GM23338 (cell line): ENCODE data around the gene GAL3ST1. TPM values are rescaled to one million over a fixed set of nuclear protein-coding genes. Genes with fewer than 3 reads are reported as not detected.

Source experiments
- ATAC-seq: fragments of 200-7000 bp; cut with Tn5 transposase; 3 replicates; pipeline ENCODE4 v1.9.1; 2020
- DNase-seq: peaks from one replicate; pipeline ENCODE4 v3.0.0-alpha.2; 2015; ENCODE audit warnings: low spot score
- H2AFZ ChIP-seq: fragments of 200-600 bp; sonication (generic); 2 replicates; pipeline ENCODE4 v1.8.0; 2016; ENCODE audit warnings: antibody characterized with exemption, mild to moderate bottlenecking, moderate library complexity
- H3F3A ChIP-seq: fragments of 200-600 bp; sonication (generic); replicated peaks from 2 replicates; pipeline ENCODE4 v1.8.0; 2017; ENCODE audit warnings: antibody characterized with exemption, mixed run types, low read depth
- H3K27ac ChIP-seq: fragments of 200-600 bp; sonication (generic); 2 replicates; pipeline ENCODE4 v1.6.1; 2016; ENCODE audit warnings: low read depth
- H3K27me3 ChIP-seq: fragments of 200-600 bp; sonication (generic); 2 replicates; pipeline ENCODE4 v1.8.0; 2016; ENCODE audit warnings: mild to moderate bottlenecking, mixed run types, moderate library complexity; ENCODE audit not compliant: insufficient read depth
- H3K36me3 ChIP-seq: fragments of 200-600 bp; sonication (generic); 2 replicates; pipeline ENCODE4 v1.8.0; 2016; ENCODE audit warnings: mild to moderate bottlenecking; ENCODE audit not compliant: insufficient read depth
- H3K4me1 ChIP-seq: fragments of 200-600 bp; sonication (generic); 2 replicates; pipeline ENCODE4 v1.8.0; 2016; ENCODE audit warnings: mild to moderate bottlenecking, moderate library complexity; ENCODE audit not compliant: insufficient read depth
- H3K4me2 ChIP-seq: fragments of 200-600 bp; sonication (generic); 2 replicates; pipeline ENCODE4 v1.7.1; 2017; ENCODE audit warnings: mixed run types
- H3K4me3 ChIP-seq: fragments of 200-600 bp; sonication (generic); 2 replicates; pipeline ENCODE4 v1.6.1; 2016; ENCODE audit warnings: mixed run types
- H3K79me2 ChIP-seq: fragments of 200-600 bp; sonication (generic); replicated peaks from 2 replicates; pipeline ENCODE4 v1.8.0; 2017; ENCODE audit warnings: mild to moderate bottlenecking; ENCODE audit not compliant: insufficient read depth
- H3K9me2 ChIP-seq: fragments of 200-600 bp; sonication (generic); 2 replicates; pipeline ENCODE4 v1.8.0; 2017; ENCODE audit not compliant: insufficient read depth
- H4K20me1 ChIP-seq: fragments of 200-600 bp; sonication (generic); replicated peaks from 2 replicates; pipeline ENCODE4 v1.8.0; 2017; ENCODE audit warnings: mild to moderate bottlenecking; ENCODE audit not compliant: insufficient read depth
- H3K27ac Mint-ChIP-seq: 2 replicates; pipeline ENCODE4 v1.8.0; 2020; ENCODE audit warnings: inconsistent platforms, mild to moderate bottlenecking, moderate library complexity, mixed read lengths
- H3K27me3 Mint-ChIP-seq: 3 replicates; pipeline ENCODE4 v1.8.0; 2022; ENCODE audit warnings: low read depth, mild to moderate bottlenecking, moderate library complexity, mixed read lengths, inconsistent platforms; ENCODE audit not compliant: insufficient read depth, poor library complexity
- H3K36me3 Mint-ChIP-seq: 3 replicates; pipeline ENCODE4 v1.8.0; 2021; ENCODE audit warnings: low read depth, mild to moderate bottlenecking, inconsistent platforms, moderate library complexity, mixed read lengths
- H3K4me1 Mint-ChIP-seq: 3 replicates; pipeline ENCODE4 v1.8.0; 2020; ENCODE audit warnings: mild to moderate bottlenecking, inconsistent platforms, mixed read lengths
- H3K4me3 Mint-ChIP-seq: 3 replicates; pipeline ENCODE4 v1.8.0; 2021; ENCODE audit warnings: moderate library complexity, mild to moderate bottlenecking, inconsistent platforms, mixed read lengths
- H3K9me3 Mint-ChIP-seq: 3 replicates; pipeline ENCODE4 v1.8.0; 2020; ENCODE audit warnings: moderate library complexity, mild to moderate bottlenecking, inconsistent platforms, mixed read lengths
- ETS1 ChIP-seq: IDR thresholded peaks from 2 replicates; pipeline ENCODE4 v1.6.1; 2016; ENCODE audit warnings: antibody characterized with exemption
- EZH2 ChIP-seq: fragments of 200-600 bp; sonication (generic); IDR thresholded peaks from one replicate; pipeline ENCODE4 v1.8.0; 2017; ENCODE audit warnings: antibody characterized with exemption, mild to moderate bottlenecking, low read depth; ENCODE audit not compliant: unreplicated experiment
- EZH2phosphoT487 ChIP-seq: fragments of 200-600 bp; sonication (generic); IDR thresholded peaks from one replicate; pipeline ENCODE4 v1.8.1; 2018; ENCODE audit warnings: antibody characterized with exemption; ENCODE audit not compliant: unreplicated experiment
- JUNB ChIP-seq: IDR thresholded peaks from one replicate; pipeline ENCODE4 v1.6.1; 2016; ENCODE audit warnings: antibody characterized with exemption; ENCODE audit not compliant: unreplicated experiment
- NANOG ChIP-seq: IDR thresholded peaks from 2 replicates; pipeline ENCODE4 v1.6.1; 2016; ENCODE audit warnings: antibody characterized with exemption, borderline replicate concordance
- POLR2AphosphoS5 ChIP-seq: IDR thresholded peaks from 2 replicates; pipeline ENCODE4 v1.6.1; 2016; ENCODE audit warnings: antibody characterized with exemption, low read depth
- ZNF462 ChIP-seq: fragments of 250-450 bp; sonication (Bioruptor Pico); IDR thresholded peaks from 2 replicates; pipeline ENCODE4 v1.5.0; 2020; ENCODE audit warnings: mild to moderate bottlenecking, moderate library complexity
- polyA plus RNA-seq: library from polyadenylated mRNA; unstranded; fragments of >200 nt; fragmentation: Nextera tagmentation; extraction: Ambion mirVana; gene quantifications from 2 replicates; pipeline ENCODE4 v1.2.1, GENCODE V29; 2016
- total RNA-seq: library from RNA; depleted of rRNA; stranded (reverse); fragments of >200 nt; shearing (Covaris generic); gene quantifications from 2 replicates; pipeline ENCODE4 v1.2.3, GENCODE V29; 2014

The GAL3ST1 gene
- total and polyA plus RNA-seq, 2 experiments from 2014 or later = 8.2 to 13.3 TPM

GRCh38 chr22:30564761-30565119 is 9.7 kb downstream of the GAL3ST1 start (continued):
- TF ChIP-seq ZNF462 (CRISPR knock-in tag) = no peak
- TF ChIP-seq ETS1 = no peak
- TF ChIP-seq EZH2phosphoT487 = no peak
- no peak for TF ChIP-seq EZH2
- TF ChIP-seq JUNB = no peak

- Mint-ChIP-seq H3K4me1 (peaks cover 41% of the 10 kb centered on the region), H3K9me3 (no peaks in the 10 kb centered on the region), H3K4me3 (no peak overlapping the region), H3K27me3 (peaks cover 5% of the 10 kb centered on the region), H3K27ac (no peak overlapping the region), H3K36me3 (no peaks in the 10 kb centered on the region)
- Histone ChIP-seq H3K9me2 (no peaks in the 10 kb centered on the region), H3K79me2 (no peaks in the 10 kb centered on the region), H3K27me3 (no peaks in the 10 kb centered on the region), H3K36me3 (no peaks in the 10 kb centered on the region), H2AFZ (no peak overlapping the region), H3K4me3 (no peak overlapping the region), H3F3A (no peaks in the 10 kb centered on the region), H3K4me1 (peaks cover 26% of the 10 kb centered on the region), H3K4me2 (no peak overlapping the region), H4K20me1 (no peaks in the 10 kb centered on the region), H3K27ac (no peak overlapping the region)
- DNase-seq (no peak), ATAC-seq (no peak)
- no peak for TF ChIP-seq ZNF462 (CRISPR knock-in tag)
- TF ChIP-seq POLR2AphosphoS5 = no peak
- no peak for TF ChIP-seq JUNB
- TF ChIP-seq NANOG = no peak
Observed at GRCh38 chr22:30564045-30564760, 10.3 kb downstream of the GAL3ST1 start.
